KMS-11 (cell line): Measurements from ENCODE around the gene DNAJC18.

Experiments used
- H2AFZ ChIP-seq: fragments of 200-600 bp; sonication (generic); 2 replicates; pipeline ENCODE4 v1.6.1; 2016; ENCODE audit warnings: antibody characterized with exemption, mixed run types, low read depth
- H3K27ac ChIP-seq: fragments of 200-600 bp; sonication (generic); 2 replicates; pipeline ENCODE4 v1.6.1; 2016; ENCODE audit warnings: mild to moderate bottlenecking, mixed run types
- H3K27me3 ChIP-seq: fragments of 200-600 bp; sonication (generic); 2 replicates; pipeline ENCODE4 v1.6.1; 2017; ENCODE audit warnings: mild to moderate bottlenecking, low read depth, mixed run types, moderate library complexity; ENCODE audit not compliant: insufficient read depth
- H3K36me3 ChIP-seq: fragments of 200-600 bp; sonication (generic); 2 replicates; pipeline ENCODE4 v1.6.1; 2017; ENCODE audit warnings: mild to moderate bottlenecking, mixed run types; ENCODE audit not compliant: insufficient read depth
- H3K4me1 ChIP-seq: fragments of 200-600 bp; sonication (generic); 2 replicates; pipeline ENCODE4 v1.6.1; 2016; ENCODE audit warnings: mild to moderate bottlenecking, low read depth, mixed run types; ENCODE audit not compliant: poor library complexity, severe bottlenecking
- H3K4me2 ChIP-seq: fragments of 200-600 bp; sonication (generic); 2 replicates; pipeline ENCODE4 v1.7.0; 2016; ENCODE audit warnings: mild to moderate bottlenecking, mixed run types
- H3K4me3 ChIP-seq: fragments of 200-600 bp; sonication (generic); IDR thresholded peaks from 2 replicates; pipeline ENCODE4 v1.6.1; 2017; ENCODE audit warnings: low read depth, low read length, mixed read lengths; ENCODE audit not compliant: insufficient read depth
- H3K79me2 ChIP-seq: fragments of 200-600 bp; sonication (generic); 2 replicates; pipeline ENCODE4 v1.6.1; 2016; ENCODE audit warnings: low read depth, mixed run types; ENCODE audit not compliant: insufficient read depth
- H3K9ac ChIP-seq: fragments of 200-600 bp; sonication (generic); 2 replicates; pipeline ENCODE4 v1.6.1; 2016; ENCODE audit warnings: mild to moderate bottlenecking, mixed run types
- H4K20me1 ChIP-seq: fragments of 200-600 bp; sonication (generic); 2 replicates; pipeline ENCODE4 v1.6.1; 2016; ENCODE audit warnings: mild to moderate bottlenecking, mixed run types; ENCODE audit not compliant: insufficient read depth
- CTCF ChIP-seq: fragments of 200-600 bp; sonication (generic); conservative IDR thresholded peaks from 2 replicates; pipeline ENCODE4 v1.6.1; 2017; ENCODE audit warnings: low read depth, mild to moderate bottlenecking, antibody characterized with exemption, low read length, moderate library complexity, mixed read lengths

Gene DNAJC18

GRCh38 chr5:139403418-139403786 is 35.9 kb downstream of the DNAJC18 start:
- H3K4me1 ChIP-seq = peaks cover 24% of the 10 kb centered on the region

GRCh38 chr5:139402561-139403158 is 36.7 kb downstream of the DNAJC18 start:
- H3K4me2 ChIP-seq = peak overlapping the region; percentile 73

More at GRCh38 chr5:139403418-139403786, 35.9 kb downstream of the DNAJC18 start:
- H2AFZ ChIP-seq = peak overlapping the region; percentile 77; the same call in 1 of the 2 replicates
- H4K20me1 ChIP-seq = no peaks in the 10 kb centered on the region
- no peak for TF ChIP-seq CTCF
- peak overlapping the region; percentile 73 for H3K4me2 ChIP-seq
- no peaks in the 10 kb centered on the region for H3K79me2 ChIP-seq
- peak overlapping the region; percentile 75 for H3K27ac ChIP-seq
- peak overlapping the region; percentile 56; the same call in 1 of the 2 replicates for H3K9ac ChIP-seq
- no peaks in the 10 kb centered on the region for H3K27me3 ChIP-seq
- H3K36me3 ChIP-seq = no peaks in the 10 kb centered on the region
- no peak overlapping the region for H3K4me3 ChIP-seq

GRCh38 chr5:139401546-139401945 is 37.8 kb downstream of the DNAJC18 start:
- Histone ChIP-seq H3K9ac (no peak overlapping the region), H3K27ac (no peak overlapping the region), H3K27me3 (no peaks in the 10 kb centered on the region), H3K36me3 (no peaks in the 10 kb centered on the region), H4K20me1 (no peaks in the 10 kb centered on the region), H3K79me2 (no peaks in the 10 kb centered on the region), H2AFZ (no peak overlapping the region), H3K4me3 (no peak overlapping the region), H3K4me1 (peaks cover 24% of the 10 kb centered on the region), H3K4me2 (no peak overlapping the region)
- no peak for TF ChIP-seq CTCF

More at GRCh38 chr5:139402561-139403158, 36.7 kb downstream of the DNAJC18 start:
- Histone ChIP-seq H3K4me1 (peaks cover 24% of the 10 kb centered on the region), H3K79me2 (no peaks in the 10 kb centered on the region), H4K20me1 (no peaks in the 10 kb centered on the region), H3K27ac (peak overlapping the region; percentile 12; the same call in 1 of the 2 replicates), H2AFZ (no peak overlapping the region), H3K27me3 (no peaks in the 10 kb centered on the region), H3K36me3 (no peaks in the 10 kb centered on the region), H3K9ac (no peak overlapping the region), H3K4me3 (no peak overlapping the region)
- peak; percentile 64 for TF ChIP-seq CTCF

- no peaks in the 10 kb centered on the region for H3K27me3 ChIP-seq
- H4K20me1 ChIP-seq = no peaks in the 10 kb centered on the region
- H3K4me1 ChIP-seq = peaks cover 35% of the 10 kb centered on the region
- no peak overlapping the region for H3K9ac ChIP-seq
- no peak overlapping the region for H2AFZ ChIP-seq
- H3K4me2 ChIP-seq = no peak overlapping the region
- peaks cover 6% of the 10 kb centered on the region for H3K79me2 ChIP-seq
- no peaks in the 10 kb centered on the region for H3K36me3 ChIP-seq
- TF ChIP-seq CTCF = no peak
- no peak overlapping the region for H3K4me3 ChIP-seq
- no peak overlapping the region; the same call in 1 of the 2 replicates for H3K27ac ChIP-seq
These were observed 39.7 kb downstream of the DNAJC18 start for GRCh38 chr5:139399501-139400121.
